GM23248 (cell line): Measurements from ENCODE around the gene IL36B.

Experiments used
- EZH2 ChIP-seq: fragments of 200-600 bp; sonication (generic); IDR thresholded peaks from 2 replicates; pipeline ENCODE4 v1.6.1; 2018; ENCODE audit warnings: antibody characterized with exemption, mild to moderate bottlenecking; ENCODE audit not compliant: insufficient read depth, poor library complexity, severe bottlenecking
- EZH2phosphoT487 ChIP-seq: fragments of 200-600 bp; sonication (generic); IDR thresholded peaks from 2 replicates; pipeline ENCODE4 v1.6.1; 2018; ENCODE audit warnings: antibody characterized with exemption, moderate library complexity, mild to moderate bottlenecking, low read depth; ENCODE audit not compliant: insufficient read depth

- no peak for TF ChIP-seq EZH2phosphoT487
- no peak for TF ChIP-seq EZH2
These were observed 15.9 kb downstream of the IL36B start for GRCh38 chr2:113036763-113037162.
